GM21447 (cell line): ENCODE measurements around the gene PER3.
"Not testable (repeated sequence)": the region's sequence is repeated elsewhere in the genome, so short reads cannot be mapped to it uniquely, and the experiment has no call there.

Source experiments
- ATAC-seq: cut with Tn5 transposase; IDR thresholded peaks from one replicate; pipeline ENCODE4 v1.9.1; 2021; ENCODE audit not compliant: unreplicated experiment

PER3 gene

DNA sequence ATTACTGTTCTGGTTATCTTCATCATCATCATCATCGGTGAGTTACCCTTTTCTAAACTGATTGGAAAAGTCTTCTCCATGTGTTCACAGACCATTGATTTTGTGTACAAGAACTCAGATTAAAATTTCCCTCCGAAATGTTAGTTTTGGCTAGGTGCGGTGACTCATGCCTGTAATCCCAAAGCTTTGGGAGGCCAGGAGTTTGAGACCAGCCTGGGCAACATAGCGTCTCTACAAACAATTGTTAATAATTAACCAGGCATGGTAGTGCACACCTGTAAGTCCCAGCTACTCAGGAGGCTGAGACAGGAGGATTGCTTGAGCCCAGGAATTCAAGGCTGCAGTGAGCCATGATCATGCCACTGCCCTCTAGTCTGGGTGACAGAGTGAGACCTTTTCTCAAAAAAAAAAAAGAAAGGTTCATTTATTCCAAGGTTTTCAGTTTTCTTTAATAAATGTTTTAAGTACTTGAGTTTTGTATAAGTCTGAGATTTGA lies 5.9 kb upstream of the PER3 start:
- no peak for ATAC-seq

DNA sequence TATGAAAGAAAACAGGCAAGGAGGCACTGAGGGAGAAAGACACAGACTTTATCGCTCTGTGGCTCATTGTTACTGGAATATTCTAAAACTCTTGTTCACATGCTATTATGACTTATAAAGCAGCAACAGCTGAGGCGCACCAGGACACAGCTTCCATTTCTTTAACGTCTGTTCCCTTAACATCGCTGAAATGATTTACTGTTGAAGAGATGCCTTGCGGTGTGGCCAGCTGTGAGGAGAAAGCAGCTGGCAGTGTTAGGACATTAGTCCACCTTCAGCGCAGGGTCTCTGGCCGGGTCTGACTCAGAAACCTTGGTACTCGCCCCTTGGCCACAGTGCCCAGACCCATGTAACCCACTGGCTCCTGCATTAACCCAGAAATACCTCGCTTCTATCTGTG lies 3.1 kb upstream of the PER3 start:
- no peak for ATAC-seq

DNA sequence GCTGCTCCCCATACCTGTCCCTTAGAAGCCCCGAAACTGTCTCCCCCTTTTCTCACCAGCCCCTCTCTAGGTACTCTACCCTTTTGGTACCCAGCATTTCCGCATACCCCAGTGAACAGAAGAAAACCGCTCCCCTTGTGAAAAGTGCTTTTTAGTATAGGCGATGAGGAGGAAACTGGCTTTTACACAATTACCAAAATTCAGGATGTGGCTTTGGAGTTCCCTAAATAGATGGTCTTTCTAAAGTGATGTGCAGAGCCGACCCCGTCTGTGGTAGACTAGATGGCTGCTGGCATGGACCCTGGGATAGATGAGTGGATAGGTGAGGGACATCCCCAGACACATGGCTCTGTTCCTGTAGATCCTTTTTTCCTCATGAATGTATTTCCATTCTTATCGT lies 2.6 kb upstream of the PER3 start:
- ATAC-seq, result no peak

DNA sequence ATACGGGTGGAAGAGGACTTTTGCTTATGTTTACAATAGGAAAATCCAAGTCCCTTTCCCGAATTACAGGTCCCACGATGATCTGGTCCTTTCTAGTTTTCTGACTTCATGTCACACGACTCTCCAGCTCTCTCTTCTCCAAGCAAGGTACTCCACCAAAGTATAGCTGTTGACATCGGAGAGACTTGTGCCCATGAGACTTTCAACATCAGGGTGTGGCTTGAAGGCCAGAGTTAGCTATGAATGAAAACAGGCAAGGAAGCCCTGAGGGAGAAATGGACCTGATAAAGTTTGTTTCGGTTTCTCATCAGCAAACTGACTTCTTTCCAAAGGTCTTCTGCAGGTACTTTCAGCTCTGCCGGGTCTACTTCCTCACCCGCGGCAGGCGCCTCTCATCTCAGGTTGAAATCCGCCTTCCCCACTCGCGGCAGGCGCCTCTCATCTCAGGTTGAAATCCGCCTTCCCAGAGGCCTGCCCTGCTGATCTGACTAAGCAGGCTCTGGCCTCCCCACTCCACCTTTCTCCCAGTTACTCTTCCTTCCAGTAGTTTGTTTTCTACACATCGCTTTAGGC lies 2.1 kb upstream of the PER3 start:
- no peak for ATAC-seq

DNA sequence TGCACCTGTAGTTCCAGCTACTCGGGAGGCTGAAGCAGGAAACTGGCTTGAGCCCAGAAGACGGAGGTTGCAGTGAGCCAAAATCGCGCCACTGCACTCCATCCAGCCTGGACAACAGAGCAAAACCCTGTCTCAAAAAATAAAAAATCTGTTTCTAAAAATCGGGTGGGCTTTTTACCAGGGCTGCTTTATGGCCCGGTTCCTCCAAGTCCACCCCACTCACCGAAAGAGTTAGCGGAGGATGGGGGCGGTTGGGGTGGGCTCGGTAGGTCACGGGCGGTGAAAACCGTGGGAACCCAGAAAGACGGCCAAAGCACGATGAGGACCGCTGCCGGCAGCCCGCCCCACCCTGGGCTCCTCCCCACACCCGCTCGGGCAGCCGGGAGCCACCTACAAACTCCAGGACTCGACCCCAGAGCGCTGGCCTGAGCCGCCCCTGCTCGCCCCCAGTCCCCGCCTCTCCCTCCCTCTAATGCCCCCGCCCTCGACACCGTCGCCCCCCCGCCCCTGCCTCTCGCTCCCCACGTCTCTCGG lies 846 bp upstream of the PER3 start:
- no peak for ATAC-seq

DNA sequence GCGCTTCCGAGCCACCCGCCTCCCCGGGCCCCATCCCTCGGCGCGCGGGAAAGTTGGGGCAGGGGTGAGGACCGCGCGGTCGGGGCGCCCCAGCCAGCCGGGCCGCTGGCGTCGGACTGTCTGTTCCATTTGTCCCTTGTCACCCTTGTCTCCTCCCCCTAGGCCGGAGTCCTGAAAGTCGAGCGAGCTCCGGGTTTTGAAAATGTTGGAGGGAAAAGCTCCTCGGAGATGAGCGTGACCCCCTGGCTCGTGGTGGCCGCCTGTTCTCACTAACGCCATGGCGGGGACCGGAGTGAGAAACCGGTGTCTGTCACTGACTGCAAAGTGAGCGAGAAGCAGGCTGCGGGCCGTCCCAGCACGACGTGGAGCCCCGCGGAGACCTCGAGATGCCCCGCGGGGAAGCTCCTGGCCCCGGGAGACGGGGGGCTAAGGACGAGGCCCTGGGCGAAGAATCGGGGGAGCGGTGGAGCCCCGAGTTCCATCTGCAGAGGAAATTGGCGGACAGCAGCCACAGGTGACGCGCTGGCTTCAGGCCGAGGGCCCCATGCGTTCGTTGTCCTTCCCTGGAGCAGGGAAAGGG lies 491 bp downstream of the PER3 start:
- ATAC-seq, result no peak

DNA sequence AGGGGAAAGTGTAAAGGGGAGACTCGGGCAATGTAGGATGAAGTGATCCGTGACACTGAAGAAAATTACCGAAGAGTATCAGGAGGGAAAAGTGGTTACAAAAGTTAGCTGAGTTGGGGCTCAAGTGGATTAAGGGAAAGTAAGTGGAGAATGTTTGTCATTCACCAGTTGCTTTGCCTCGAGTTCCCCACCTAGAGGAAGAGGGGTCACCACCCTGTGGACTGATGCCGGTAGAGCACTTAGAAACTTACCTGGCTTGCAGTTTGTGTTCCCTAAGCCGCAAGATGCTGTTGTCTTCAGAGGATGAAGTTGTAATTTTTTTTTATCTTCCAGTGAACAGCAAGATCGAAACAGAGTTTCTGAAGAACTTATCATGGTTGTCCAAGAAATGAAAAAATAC lies 1.0 kb downstream of the PER3 start:
- ATAC-seq, result no peak

DNA sequence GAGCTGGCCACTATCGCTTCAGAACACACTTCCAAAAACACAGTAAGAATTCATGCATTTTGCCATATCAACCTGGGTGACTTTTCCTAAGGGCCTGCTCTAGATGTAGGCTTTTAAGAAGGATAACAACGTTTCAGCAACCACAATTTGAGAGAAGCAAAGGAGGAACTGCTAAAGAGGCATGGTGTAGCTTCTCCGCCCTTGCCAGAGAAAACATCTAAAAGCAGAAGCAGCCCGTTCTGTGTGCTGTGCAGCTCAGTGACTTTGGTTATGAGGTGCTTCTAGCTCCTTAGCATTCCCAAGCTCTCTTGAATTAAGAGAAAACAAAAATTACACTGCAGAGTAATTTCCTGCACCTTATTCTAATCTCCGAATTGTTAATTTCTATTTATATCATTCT lies 2.7 kb downstream of the PER3 start:
- ATAC-seq, result no peak

DNA sequence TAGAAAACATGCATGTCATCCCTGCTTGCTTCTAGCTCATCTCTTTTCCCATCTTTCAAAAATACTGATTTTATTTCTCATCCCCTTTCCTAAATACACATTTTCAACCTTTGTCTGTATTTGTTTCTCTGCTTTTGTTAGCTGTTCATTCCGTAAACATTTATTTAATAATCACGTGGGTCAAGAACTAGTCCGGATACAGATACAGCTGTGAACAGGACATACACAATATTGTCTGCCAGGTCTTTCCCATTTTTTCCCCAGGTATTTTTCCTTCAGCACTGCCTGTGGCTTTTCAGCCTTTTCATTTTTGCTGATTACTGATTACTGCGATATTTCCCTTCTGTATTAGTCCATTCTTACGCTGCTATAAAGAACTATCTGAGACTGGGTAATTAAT lies 5.7 kb downstream of the PER3 start:
- no peak for ATAC-seq

DNA sequence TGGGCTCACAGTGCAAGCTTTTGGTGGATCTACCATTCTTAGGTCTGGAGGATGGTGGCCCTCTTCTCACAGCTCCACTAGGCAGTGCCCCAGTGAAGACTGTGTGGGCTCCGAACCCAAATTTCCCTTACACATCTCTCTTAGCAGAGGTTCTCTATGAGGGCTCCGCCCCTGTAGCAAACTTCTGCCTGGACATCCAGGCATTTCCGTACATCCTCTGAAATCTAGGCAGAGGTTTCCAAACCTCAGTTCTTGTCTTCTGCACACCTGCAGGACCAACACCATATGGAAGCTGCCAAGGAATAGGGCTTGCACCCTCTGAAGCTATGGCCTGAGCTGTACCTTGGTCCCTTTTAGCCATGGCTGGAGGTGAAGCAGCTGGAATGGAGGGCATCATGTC lies 6.9 kb downstream of the PER3 start:
- not testable (repeated sequence) for ATAC-seq

DNA sequence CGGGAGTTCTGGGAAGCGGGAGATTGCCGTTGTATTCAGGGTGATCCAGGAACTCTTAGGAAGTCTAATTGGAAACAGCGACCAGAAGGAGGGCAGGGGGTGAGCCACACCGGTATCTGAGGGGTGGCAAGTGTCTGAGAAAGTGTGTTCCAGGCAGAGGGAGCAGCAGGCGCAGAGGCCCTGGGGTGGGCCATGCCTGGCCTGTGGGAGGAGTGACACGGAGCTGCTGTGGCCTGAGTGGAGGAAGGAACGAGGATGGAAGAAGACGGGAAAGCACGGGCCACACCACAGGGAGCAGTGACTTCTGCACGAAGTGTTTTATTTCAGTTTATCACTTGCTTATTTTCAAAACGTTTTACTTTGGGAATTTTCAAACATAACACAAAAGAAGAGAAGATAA lies 11.3 kb downstream of the PER3 start:
- ATAC-seq, result no peak

DNA sequence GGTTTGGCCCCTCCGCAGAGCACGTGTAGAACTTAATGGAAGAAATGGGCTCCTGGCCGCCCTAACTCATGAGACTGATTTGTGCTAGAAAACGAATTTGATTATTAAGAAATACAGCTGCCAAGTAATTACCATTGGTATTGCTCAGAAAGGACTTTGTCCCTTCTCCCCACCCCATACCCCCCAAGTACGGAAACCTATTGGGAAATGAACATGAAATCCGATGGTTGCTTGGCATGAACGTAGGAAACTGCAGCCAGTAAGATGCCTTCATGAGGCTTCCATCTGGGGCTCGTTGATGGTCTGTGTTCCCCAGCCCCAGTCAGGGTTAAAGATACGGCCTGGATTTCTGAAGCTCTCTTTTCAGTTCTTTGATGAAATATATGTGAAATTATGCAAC lies 21.4 kb downstream of the PER3 start:
- no peak for ATAC-seq

DNA sequence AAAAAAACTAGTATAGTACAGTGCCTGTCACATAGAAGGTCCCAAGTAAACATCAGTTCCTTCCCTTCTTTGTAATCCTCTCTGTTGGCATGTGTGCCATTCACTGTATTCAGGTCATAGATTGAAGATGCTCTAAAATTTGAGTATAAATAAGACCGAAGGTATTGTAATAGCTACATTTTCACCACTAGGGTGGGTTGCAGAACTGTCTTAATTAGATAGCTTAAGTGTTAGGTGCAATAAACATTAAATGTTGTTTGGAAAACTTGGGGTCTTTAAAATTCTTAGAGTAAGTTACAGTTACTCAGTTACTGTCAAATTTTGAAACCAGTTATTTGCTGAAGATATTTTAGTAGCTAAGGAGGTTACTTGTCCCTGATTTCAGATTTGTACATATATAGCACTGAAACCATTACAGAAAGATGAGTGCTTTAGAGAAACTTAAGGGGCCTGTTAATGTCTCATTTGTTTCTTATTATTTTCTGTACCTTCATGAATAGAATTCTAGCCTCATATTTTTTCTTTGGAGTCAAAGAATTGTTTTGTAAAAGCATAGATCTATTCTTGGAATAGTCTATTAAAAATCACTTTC lies 24.3 kb downstream of the PER3 start:
- no peak for ATAC-seq

DNA sequence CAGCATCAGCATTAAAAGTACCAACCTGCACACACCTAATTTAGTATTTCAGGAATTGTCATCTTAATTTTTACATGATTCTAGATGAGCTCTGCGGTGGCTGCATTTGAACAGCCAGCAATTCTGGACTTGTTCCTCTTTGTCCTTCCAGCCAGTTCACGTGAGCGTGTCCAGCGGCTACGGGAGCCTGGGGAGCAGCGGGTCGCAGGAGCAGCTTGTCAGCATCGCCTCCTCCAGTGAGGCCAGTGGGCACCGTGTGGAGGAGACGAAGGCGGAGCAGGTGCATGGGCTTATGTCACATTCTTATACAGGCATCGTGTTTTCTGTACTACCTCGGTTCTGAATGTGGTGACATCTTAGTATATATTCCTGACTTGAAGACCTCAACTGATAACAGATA lies 25.7 kb downstream of the PER3 start:
- no peak for ATAC-seq

DNA sequence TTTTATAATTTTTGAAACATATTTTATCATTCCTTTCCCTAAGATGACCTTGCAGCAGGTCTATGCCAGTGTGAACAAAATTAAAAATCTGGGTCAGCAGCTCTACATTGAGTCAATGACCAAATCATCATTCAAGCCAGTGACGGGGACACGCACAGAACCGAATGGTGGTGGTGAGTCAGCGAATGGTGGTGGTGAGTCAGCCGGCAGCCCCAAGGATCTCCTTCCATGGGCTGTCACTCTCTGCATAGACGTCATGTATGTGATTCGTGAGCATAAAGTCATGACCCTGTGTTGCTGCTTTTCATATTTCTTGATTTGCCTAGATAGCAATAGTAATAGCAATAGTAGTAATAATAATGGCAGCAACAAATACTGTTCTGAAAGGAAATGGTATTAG lies 26.3 kb downstream of the PER3 start:
- no peak for ATAC-seq

DNA sequence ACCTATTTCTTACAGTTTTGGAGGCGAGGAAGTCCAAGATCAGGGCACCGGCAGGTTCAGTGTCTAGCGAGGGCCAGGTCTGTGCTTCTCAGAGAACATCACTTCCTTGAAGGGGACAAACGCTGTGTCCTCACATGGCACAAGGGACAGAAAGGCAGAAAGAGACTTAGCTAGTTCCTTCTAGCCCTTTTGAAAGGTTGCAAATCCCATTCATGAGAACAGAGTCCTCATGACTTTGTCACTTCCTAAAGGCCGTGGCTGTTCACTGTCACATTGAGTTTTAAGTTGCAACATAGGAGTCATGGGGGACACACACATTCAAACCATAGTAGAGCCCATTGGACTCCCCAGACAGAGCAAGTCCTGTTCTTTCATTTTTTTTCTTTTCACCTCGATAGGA lies 27.4 kb downstream of the PER3 start:
- no peak for ATAC-seq

DNA sequence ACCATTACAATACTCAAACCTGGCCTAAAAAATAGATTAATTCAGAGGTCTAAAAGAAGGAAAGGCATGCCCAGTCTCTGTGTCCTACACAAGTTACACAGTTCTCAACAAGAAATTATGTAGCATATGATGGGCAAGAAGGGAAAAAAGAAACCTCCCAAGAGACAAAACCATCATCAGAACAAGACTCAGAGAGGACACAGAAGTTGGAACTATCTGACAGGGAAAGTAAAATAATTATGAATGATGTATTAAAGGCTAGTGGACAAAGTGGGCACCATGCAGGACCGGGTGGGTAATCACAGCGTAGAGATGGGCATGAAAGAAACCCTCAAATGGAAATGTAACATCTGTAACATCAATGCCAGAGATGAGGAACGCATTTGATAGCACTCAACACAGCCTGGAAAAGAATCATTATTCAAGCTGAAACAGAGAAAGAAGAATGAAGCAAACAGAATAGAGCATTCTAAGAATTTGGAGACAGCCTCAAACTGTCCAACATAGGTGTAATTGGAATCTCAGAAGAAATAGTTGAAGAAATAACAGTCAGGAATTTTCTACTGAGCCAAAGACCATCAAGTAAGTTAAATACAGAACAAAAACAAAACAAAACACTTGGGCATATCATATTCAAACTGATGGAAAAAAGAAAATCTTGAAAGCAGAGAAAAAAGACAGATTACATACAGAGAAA lies 29.7 kb downstream of the PER3 start:
- ATAC-seq, result no peak

DNA sequence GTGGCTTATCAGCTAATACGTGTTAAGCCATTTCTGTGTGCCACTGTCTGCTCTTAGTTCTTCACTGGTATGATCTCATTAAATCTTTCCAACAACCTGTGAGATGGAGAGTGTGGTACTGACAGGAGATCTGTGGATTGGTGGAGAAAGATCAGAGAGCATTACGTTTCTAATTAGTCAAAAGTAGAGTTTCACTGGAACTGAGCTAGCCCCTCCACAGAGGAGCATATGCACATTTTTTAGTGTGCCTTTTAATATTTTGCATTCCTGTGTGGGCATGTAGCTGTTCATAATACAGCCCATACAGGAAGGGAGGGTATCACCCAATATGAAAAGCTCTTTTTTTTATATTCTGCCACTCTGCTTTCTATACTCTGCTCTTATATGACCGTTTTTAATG lies 37.2 kb downstream of the PER3 start:
- ATAC-seq, result no peak

DNA sequence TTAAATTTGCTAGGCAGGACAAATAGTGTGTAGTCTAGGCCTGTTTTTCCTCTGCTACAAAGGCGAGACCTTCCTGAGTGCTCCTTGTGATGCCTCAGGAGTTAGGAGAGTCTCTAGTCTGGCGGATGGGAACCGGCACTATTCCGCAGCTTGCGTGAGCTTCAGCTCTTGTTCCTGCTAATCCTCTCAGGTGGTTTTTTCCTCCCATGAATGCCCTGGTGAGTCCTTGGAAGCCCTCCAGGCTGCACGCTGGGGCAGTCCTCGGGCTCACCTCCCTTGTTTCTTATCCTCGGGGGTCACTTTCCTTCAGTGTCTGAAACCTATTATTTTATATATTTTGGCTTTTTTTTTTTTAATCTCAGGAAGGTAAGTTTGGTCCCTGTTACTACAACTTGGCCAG lies 40.6 kb downstream of the PER3 start:
- no peak for ATAC-seq

DNA sequence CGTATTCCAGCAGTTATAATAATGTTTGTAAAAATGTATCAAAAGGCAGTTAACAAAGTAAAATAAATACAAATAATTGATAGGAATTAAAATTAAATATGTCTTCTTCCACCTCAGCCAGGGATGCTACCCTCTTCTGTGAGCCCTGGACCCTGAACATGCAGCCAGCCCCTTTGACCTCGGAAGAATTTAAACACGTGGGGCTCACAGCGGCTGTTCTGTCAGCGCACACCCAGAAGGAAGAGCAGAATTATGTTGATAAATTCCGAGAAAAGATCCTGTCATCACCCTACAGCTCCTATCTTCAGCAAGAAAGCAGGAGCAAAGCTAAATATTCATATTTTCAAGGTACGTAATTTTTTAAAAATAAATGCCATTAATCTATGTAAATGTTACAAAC lies 42.3 kb downstream of the PER3 start:
- ATAC-seq, result no peak

DNA sequence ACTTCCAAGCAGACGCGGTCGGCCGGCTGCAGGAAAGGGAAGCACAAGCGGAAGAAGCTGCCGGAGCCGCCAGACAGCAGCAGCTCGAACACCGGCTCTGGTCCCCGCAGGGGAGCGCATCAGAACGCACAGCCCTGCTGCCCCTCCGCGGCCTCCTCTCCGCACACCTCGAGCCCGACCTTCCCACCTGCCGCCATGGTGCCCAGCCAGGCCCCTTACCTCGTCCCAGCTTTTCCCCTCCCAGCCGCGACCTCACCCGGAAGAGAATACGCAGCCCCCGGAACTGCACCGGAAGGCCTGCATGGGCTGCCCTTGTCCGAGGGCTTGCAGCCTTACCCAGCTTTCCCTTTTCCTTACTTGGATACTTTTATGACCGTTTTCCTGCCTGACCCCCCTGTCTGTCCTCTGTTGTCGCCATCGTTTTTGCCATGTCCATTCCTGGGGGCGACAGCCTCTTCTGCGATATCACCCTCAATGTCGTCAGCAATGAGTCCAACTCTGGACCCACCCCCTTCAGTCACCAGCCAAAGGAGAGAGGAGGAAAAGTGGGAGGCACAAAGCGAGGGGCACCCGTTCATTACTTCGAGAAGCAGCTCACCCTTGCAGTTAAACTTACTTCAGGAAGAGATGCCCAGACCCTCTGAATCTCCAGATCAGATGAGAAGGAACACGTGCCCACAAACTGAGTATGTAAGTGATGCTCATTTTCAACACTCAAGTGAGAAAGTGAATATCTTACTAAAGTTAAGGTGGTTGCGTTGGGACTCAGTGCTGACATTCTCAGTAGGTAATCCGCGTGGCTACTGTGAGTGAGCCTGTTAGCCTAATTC lies 43.2 kb downstream of the PER3 start:
- no peak for ATAC-seq
